DOHH2 (cell line): ENCODE data around the gene HOXC6.

Experiments used
- H3F3A ChIP-seq: fragments of 200-600 bp; sonication (generic), shearing (Covaris generic); 2 replicates; pipeline ENCODE4 v1.6.0; 2016; ENCODE audit warnings: antibody characterized with exemption, mild to moderate bottlenecking; ENCODE audit not compliant: control insufficient read depth, insufficient read depth
- H3K27ac ChIP-seq: fragments of 200-600 bp; sonication (generic); 2 replicates; pipeline ENCODE4 v1.5.1; 2014; ENCODE audit warnings: low read depth, mild to moderate bottlenecking, low read length, moderate library complexity
- H3K27me3 ChIP-seq: fragments of 200-600 bp; sonication (generic); 2 replicates; pipeline ENCODE4 v1.6.1; 2014; ENCODE audit warnings: mild to moderate bottlenecking, low read length, mixed read lengths; ENCODE audit not compliant: control insufficient read depth
- H3K36me3 ChIP-seq: fragments of 200-600 bp; sonication (generic); 2 replicates; pipeline ENCODE4 v1.6.1; 2014; ENCODE audit warnings: mild to moderate bottlenecking, low read length, moderate library complexity, mixed read lengths; ENCODE audit not compliant: control insufficient read depth
- H3K4me1 ChIP-seq: fragments of 200-600 bp; sonication (generic); 2 replicates; pipeline ENCODE4 v1.6.1; 2014; ENCODE audit warnings: mild to moderate bottlenecking, low read length, mixed read lengths; ENCODE audit not compliant: control insufficient read depth
- H3K4me2 ChIP-seq: fragments of 200-600 bp; sonication (generic); 2 replicates; pipeline ENCODE4 v1.6.0; 2014; ENCODE audit warnings: mild to moderate bottlenecking, low read length, moderate library complexity
- H3K4me3 ChIP-seq: fragments of 200-600 bp; sonication (generic); 2 replicates; pipeline ENCODE4 v1.5.1; 2014; ENCODE audit warnings: mild to moderate bottlenecking, low read length, mixed read lengths
- H3K79me2 ChIP-seq: fragments of 200-600 bp; sonication (generic); 2 replicates; pipeline ENCODE4 v1.6.1; 2014; ENCODE audit warnings: mild to moderate bottlenecking, low read length, mixed read lengths; ENCODE audit not compliant: control insufficient read depth
- H3K9me2 ChIP-seq: fragments of 200-600 bp; sonication (generic); replicated peaks from 2 replicates; pipeline ENCODE4 v1.6.1; 2014; ENCODE audit warnings: mild to moderate bottlenecking, low read length, mixed read lengths; ENCODE audit not compliant: control insufficient read depth
- H3K9me3 ChIP-seq: fragments of 200-600 bp; sonication (generic); 2 replicates; pipeline ENCODE4 v1.6.1; 2014; ENCODE audit warnings: antibody characterized with exemption, low read length, mixed read lengths; ENCODE audit not compliant: control insufficient read depth, insufficient read depth
- H4K20me1 ChIP-seq: fragments of 200-600 bp; sonication (generic); 2 replicates; pipeline ENCODE4 v1.6.0; 2014; ENCODE audit warnings: low read depth, mild to moderate bottlenecking, antibody characterized with exemption, low read length, moderate library complexity; ENCODE audit not compliant: control insufficient read depth, insufficient read depth
- CTCF ChIP-seq: fragments of 200-600 bp; sonication (generic); IDR thresholded peaks from one replicate; pipeline ENCODE4 v1.5.1; 2014; ENCODE audit warnings: antibody characterized with exemption, mild to moderate bottlenecking, low read depth, low read length; ENCODE audit not compliant: poor library complexity, severe bottlenecking
- EZH2phosphoT487 ChIP-seq: fragments of 200-600 bp; sonication (generic); IDR thresholded peaks from 2 replicates; pipeline ENCODE4 v1.6.1; 2017; ENCODE audit warnings: borderline replicate concordance, mild to moderate bottlenecking, antibody characterized with exemption, low read length, moderate library complexity, mixed read lengths

HOXC6 gene

GRCh38 chr12:54058128-54058768 is 30.0 kb downstream of the HOXC6 start:
- H3K4me2 ChIP-seq, result no peak overlapping the region
- peaks cover 19% of the 10 kb centered on the region for H3K4me1 ChIP-seq
- H3K27me3 ChIP-seq, result no peaks in the 10 kb centered on the region
- H3K9me3 ChIP-seq, result no peaks in the 10 kb centered on the region
- peaks cover 22% of the 10 kb centered on the region for H3K36me3 ChIP-seq
- no peak for TF ChIP-seq EZH2phosphoT487
- TF ChIP-seq CTCF, result no peak
- no peak overlapping the region for H3K27ac ChIP-seq
- H3K79me2 ChIP-seq, result peaks cover 31% of the 10 kb centered on the region
- no peak overlapping the region for H3K4me3 ChIP-seq
- H4K20me1 ChIP-seq, result no peaks in the 10 kb centered on the region
- no peaks in the 10 kb centered on the region for H3K9me2 ChIP-seq
- H3F3A ChIP-seq, result peaks cover 3% of the 10 kb centered on the region

GRCh38 chr12:54059668-54060067 is 31.4 kb downstream of the HOXC6 start:
- H3K79me2 ChIP-seq, result peaks cover 16% of the 10 kb centered on the region
- H3K9me2 ChIP-seq, result no peaks in the 10 kb centered on the region
- H3K4me1 ChIP-seq, result peaks cover 17% of the 10 kb centered on the region
- H3F3A ChIP-seq, result peaks cover 3% of the 10 kb centered on the region
- H3K27ac ChIP-seq, result no peak overlapping the region
- no peaks in the 10 kb centered on the region for H3K27me3 ChIP-seq
- H3K4me2 ChIP-seq, result no peak overlapping the region
- H4K20me1 ChIP-seq, result no peaks in the 10 kb centered on the region
- no peak for TF ChIP-seq EZH2phosphoT487
- TF ChIP-seq CTCF, result no peak
- H3K4me3 ChIP-seq, result no peak overlapping the region
- no peaks in the 10 kb centered on the region for H3K9me3 ChIP-seq
- H3K36me3 ChIP-seq, result peaks cover 17% of the 10 kb centered on the region

GRCh38 chr12:54060174-54060974 is 32.1 kb downstream of the HOXC6 start:
- Histone ChIP-seq H3K27me3 (no peaks in the 10 kb centered on the region), H3F3A (peaks cover 2% of the 10 kb centered on the region), H3K4me2 (no peak overlapping the region), H3K4me3 (no peak overlapping the region), H3K4me1 (peaks cover 12% of the 10 kb centered on the region), H3K79me2 (peaks cover 11% of the 10 kb centered on the region), H3K27ac (no peak overlapping the region), H4K20me1 (no peaks in the 10 kb centered on the region), H3K9me2 (no peaks in the 10 kb centered on the region), H3K9me3 (no peaks in the 10 kb centered on the region), H3K36me3 (peaks cover 17% of the 10 kb centered on the region)
- no peak for TF ChIP-seq CTCF
- no peak for TF ChIP-seq EZH2phosphoT487
